Glomerular endothelial cell (primary cell): ENCODE data around the gene PACRGL. TPM values are rescaled to one million over a fixed set of nuclear protein-coding genes. Genes with fewer than 3 reads are reported as not detected.

ENCODE experiments used
- DNase-seq: peaks from one replicate; pipeline ENCODE4 v3.0.0-alpha.2; 2011; ENCODE audit warnings: low read depth, low spot score; ENCODE audit errors: extremely low read depth
- total RNA-seq: library from RNA; depleted of rRNA; stranded (reverse); fragments of >200 nt; gene quantifications from 2 replicates; pipeline ENCODE4 v1.2.3, GENCODE V29; 2015

The PACRGL gene
- 11.5 and 18.4 TPM in 2 replicates for total RNA-seq

DNA sequence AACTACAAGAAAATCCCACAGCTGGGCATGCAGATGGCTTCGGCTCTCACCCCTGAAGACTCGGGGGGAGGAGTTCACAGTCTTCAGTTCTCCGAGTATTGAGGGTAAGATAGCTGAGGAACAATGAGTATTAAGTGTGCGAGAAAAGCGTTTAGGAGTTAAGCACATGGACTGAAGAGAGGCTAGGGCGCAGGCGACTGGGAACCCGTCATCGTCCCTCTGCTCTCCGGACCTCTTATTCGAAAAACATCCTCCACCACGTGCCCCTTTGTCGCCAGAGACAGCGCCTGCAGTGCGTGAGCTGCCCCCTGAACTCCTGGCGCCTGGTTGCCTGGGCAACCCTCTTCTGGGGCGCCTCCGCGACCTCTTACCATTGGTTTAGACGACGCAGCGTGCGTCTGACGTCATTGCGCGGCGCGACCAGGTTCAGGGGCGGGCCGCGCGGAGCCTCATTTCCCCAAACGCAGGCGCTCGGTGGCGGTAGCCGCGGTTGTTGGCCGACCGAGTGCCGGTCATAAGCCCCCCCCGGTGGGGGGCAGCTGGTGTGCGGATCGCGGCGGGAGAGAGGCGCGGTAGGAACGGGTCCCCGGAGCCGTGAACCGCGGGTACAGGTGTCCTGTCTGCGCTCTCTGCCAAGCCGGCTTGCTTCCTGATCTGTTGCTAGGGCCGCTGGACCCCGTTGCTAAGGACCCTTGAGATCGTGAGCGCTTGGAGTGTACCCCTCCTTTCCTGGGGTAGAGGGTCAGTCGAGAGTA, at the start of gene PACRGL:
Gene PACRGL (plus strand): TSS at position 452 of the 755 bp plus-strand sequence. CDS start 4,024 bp downstream, outside the sequence.
- peak; percentile 73 for DNase-seq

DNA sequence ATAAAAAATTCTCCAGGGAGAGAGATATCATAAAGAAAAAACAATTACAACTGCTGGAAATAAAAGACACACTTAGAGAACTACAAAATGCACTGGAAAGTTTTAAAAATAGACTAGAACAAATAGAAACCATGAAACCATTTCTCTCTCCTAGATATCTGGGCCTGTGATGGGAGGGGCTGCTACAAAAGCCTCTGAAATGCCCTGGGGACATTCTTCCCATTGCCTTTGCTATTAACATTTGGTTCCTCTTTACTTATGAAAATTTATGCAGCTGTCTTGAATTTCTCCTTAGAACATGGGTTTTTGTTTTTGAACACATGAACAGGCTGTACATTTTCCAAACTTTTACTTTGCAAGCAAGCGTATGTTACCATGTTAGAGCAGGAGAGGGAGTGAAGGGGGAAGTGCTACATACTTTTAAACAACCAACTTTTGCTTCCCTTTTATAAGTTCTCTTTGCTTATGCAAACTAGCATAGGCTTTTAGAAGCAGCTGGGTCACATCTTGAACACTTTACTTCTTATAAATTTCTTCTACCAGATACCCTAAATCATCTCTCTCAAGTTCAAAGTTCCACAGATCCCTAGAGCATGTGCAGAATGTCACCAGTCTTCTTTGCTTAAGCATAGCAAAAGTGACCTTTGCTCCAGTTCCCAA, 47.9 kb upstream of the PACRGL start:
- DNase-seq: no peak

DNA sequence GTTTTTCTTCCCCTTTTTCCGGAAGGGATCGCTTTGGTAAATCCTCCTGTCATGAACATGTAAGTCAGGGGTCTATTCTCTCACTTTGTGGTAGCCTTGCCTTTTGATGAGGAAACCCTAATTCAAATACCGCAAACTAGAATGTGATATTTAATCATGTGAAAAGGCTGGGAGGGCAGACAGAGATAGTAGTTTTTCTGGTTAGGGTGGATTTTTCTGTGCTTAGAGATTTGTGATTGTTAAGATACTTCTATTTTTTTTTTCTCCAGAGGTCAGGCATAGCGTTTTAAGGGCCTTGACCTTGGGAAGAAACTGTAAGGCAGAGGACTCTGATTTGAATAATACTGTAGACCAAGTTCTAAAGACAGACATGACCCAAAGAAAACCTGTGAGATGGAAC, 41.8 kb upstream of the PACRGL start:
- no peak for DNase-seq

DNA sequence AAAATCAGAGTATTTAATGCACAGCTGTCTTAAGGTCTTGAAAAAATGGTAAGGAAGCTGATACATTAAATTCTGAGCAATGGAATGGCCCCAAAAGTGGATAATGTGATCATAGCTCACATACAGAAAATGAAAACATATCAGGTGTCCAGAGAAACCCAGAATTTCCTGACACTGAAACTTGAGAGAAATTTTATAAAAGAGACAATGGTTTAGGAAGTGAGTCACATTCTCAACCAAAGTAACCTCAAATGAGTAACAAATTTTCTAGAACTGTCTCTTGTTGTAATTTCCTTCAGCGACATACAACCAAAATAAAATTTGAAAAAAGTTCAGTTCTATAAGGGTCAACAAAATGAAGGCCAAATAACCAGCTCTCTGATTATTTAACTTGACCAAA, 37.4 kb upstream of the PACRGL start:
- DNase-seq: peak; percentile 68

DNA sequence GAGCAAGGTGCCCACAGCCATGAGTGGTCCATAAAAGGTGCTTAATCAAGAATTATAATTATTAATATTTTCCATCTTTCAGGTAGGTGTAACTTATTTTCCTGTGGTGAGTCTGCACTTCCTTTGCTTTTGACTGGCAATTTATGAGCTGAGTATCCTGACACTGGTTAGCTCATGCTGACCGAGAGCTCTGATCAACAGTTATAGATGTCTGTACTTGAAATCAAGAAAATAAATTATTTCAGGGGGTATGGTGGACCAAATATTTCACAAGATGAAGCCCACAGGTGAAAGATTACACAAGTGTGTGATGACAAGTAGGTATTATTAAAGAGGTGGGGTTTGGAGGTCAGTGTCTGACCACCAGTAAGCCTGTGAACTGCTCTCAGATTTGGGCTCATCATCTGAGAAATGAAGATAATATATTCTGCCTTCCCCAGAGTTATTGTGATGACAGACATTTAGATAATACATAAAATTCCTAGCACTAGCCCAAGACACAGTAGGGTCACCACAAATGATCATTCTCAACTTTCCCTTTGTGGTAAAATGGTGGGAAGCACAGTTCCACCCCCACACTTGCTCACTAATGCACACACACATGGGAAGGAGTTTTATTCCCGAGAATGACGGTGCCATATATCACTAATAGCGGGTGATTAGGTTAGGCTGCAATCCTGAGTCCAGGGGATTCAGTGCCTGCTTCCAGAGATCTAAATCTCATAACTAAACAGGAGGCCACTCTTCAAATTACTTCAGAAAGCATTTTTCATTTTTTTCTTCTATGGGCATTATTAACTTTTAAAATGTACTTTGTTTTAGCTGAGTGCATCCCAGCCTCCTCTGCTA, 34.0 kb upstream of the PACRGL start:
- DNase-seq: no peak

DNA sequence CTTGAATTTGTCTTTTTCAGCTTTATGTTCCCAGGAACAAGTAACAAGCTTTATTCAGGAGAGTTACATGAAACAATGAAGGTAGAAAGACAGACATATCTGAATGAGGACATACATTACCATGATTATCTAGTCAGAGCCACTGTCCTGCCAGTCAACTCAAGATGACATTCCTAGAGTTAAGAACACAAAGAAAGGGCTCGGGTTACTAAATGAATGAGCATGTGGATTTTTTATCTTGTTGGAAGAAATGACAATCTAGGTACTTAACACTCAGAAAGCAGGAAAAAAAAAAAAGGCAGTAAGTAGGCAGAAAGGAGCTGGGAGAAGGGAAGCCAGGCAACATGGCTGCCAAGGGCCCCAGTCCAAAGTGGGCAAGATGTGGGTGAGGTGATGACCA, 28.0 kb upstream of the PACRGL start:
- DNase-seq: no peak

DNA sequence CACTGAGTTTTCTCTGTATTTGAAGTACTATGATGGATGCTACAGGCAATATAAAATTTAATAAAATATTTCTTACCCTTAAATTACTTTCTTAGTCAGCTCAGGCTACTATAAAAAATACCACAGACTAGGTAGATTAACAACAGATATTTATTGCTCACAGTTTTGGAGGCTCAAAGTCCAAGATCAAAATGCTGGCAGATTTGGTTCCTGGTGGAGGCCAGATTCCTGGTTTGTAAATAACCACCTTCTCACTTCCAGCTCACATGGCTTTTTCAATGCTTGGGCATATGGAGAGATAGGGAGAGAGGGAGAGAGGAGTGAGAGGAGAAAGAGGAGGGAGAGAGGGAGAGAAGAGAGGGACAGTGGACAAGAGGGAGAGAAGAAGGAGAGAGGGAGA, 24.5 kb upstream of the PACRGL start:
- no peak for DNase-seq

DNA sequence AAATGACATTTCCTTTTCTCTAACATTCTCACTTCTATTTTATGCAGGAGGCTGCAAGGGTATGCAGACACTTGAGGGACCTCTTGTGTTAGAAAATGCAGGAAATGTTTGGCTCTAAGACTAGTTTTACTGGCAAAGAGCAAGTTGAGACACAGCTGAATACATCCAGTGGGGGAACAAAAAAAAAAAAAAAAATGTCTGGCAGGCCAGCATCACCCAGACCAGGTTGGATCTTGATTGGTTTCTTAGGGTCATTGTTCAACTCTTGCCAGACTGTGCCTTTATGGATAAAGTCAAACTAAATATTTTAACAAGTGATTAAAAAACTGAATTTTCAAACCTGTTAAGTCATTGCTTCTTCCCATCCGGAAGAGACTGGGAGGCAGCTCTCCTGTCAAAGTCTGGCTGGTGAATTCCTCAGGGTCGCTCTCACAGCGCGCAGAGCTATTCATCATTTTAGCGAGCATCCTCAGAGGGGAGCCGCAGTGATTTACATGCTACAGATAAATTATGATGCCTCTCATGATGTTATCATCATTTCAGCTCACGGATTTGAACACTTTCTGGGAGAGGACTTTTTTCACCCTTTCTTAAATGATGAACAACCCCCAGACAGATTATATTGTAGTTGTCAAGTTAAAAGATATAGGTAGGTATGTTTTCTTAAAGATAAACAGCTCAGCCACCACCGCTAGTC, 23.6 kb upstream of the PACRGL start:
- no peak for DNase-seq

DNA sequence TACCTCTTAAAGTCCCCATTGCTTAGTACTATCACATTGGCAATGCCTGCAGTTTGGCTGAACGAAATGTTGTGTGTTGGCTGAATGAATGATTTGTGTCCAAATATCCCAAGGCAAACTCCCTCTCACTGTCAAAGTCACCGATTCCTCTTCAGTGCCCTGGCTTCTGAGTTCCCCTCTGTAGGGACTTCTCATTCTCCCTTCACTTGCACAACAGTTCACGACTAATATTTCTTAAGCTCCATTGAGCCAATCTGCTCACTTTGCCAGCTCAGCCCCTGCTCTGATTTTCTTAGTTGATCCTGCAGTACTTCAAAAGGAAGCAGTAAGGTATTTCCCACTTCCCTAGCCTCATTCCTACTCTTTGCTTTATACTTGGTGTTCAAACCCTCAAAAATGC, 21.9 kb upstream of the PACRGL start:
- DNase-seq: no peak

DNA sequence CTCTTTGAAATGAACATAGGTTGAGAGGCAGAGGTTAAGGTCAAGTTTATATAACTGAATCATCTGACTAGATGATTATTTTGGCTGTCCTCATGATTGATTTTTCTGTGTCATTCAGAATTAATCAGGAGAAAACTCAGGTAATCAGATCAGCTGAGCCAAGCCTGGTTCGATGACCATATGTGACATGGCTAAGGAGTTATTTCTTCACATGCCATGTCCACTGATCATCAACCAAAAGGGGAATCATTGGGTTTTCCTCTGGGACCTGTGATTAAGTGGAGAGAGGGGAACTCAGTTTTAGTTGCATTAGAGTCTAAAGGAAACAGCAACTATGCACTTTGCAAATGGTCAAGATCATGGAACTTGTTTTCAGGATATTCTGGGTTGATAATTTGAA, 20.3 kb upstream of the PACRGL start:
- no peak for DNase-seq

DNA sequence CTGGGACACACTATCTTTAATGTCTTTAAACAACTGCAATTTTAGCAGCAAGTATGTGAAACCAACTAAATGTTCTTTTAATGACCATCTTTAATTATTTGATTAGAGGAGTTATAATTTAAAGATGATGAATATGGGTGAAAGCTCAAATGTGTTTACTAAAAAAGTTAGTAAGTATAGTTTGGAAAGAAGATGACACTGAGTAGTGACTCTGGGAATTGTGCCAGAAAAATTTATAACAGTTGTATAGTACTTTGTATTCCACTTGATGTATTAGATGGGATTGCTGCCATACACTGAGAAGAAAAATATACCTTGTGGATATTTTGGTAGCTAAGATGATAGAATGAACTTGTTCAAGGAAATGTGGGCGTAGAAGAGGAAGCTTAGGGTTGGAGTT, 19.5 kb upstream of the PACRGL start:
- no peak for DNase-seq

DNA sequence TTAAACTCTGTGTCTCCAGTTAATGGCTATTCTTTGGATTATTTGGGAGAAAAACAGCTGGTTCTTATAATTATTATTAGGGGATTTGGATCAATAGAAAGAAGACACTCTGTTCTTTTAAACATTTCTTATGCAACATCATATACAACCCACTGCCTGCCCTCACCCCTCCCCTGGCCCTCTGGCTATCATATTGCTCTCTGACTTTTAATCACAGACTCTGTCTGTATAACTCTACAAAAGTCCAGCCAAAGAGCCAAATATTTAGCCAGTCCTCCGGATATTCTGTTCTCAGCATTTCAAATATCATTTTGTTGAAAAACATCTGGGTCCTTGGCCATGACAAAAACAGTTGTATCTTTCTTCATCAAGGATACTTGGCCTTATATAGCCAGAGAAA, 19.0 kb upstream of the PACRGL start:
- DNase-seq: no peak

DNA sequence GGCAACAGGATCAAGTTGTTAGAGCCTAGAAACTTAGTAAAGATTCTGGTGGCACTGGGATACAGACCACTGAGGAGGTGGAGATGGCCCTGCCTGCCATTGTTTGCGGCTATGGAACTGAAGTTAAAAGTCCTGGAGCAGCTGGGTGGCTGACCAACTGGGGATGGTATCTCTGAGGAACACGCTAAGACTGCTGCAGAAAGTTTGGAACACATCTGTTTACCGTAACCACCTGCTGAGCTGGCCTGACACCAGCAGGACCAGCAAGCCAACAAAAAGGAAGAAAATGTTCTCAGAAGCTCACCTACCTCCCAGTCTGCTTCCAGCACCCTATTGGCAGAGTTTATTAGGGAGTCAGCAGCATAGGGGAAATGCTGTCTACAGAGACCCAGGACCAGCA, 17.4 kb upstream of the PACRGL start:
- DNase-seq: no peak

DNA sequence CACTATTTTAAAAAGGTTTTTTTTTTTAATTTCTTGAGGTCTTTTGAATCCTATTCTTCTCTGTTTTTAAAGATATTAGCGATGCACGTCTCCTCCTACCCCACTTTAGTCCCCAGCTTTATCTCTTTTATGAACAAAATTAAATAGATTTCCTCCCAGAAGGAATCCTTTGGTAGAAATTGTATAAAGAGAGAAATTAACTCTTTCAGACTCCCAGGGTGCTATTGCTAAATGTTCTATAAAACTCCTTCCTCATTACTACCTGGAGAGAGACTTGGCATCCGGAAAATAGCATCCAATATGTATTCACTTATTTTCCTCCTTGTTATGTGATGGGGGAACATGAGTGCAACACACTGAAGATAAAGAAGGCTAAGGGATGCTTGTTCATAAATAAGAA, 16.5 kb upstream of the PACRGL start:
- DNase-seq: no peak

DNA sequence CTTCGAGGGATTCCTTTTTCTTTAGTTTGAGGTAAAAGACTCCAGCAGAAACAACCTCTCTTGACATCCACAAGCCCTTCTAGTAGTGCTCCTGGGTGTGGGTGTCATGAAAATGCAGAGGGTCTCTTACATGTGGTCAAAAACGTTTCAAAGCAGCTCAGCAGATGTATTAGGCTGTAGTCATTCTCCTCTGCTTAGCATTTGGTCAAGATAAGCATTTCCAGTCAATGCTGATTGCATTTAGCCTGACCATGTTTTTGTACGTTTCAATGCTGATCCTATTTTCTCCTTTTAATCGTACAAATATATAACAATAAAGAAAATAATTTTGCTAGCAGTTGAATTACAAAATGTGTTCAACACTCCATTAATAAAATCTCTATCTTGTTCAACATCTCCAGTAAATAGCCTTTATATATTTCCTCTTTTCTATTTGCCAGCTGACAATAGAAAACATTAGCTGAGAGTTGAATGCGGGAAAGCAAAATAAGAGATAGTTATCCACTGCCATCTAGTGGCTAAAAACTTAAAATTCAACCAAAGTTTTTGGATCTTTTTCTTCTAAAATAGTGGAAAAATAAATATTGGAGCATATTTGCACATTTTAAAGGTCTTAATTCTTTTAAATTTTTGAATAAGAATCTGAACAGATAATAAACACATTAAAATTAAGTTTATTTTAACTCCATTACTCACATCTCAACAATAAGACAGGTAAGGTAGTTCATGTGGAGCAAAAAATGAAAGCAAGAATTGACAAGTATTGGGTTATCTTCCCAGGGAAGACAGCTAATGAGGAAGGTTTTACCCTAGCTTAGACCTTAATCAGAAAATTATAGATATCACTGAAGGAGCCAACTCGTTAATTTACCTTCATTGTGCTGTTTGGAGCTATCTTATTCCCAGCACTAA, 15.2 kb upstream of the PACRGL start:
- no peak for DNase-seq

DNA sequence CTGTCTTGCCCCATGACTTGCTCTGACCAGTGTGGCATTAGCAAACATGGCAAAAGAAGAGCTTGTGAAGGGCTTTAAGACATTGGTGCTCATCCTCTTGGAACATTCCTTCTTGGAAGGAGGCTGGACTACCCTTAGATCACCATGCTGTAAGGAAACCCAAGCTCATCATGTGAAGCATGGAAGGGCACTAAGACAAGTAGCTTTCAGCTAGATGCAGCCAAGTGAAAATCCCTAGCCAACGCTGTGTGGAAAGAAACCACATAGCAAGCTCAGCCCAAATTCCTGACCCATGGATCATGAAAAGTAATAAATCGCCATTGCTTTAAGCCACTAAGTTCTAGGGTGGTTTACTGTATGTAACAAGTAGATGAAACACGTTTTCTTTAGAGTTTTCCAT, 12.4 kb upstream of the PACRGL start:
- DNase-seq: no peak

DNA sequence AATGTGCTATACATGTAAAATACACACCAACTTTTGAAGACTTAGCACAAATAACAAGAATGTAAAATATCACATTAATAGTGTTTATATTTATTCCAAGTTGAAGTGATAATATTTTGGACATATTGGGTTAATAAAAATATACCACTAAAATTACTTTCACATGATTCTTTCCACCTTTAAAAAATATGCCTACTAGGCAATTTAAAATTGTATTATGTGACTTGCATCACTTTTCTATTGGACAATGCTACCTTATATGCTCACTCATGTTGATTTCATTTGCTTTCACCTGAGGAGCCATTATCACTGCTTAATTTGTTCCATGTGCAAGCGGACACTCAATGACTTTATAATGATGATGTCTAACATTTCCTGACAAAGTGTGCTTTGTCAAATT, 3.4 kb upstream of the PACRGL start:
- DNase-seq: no peak

DNA sequence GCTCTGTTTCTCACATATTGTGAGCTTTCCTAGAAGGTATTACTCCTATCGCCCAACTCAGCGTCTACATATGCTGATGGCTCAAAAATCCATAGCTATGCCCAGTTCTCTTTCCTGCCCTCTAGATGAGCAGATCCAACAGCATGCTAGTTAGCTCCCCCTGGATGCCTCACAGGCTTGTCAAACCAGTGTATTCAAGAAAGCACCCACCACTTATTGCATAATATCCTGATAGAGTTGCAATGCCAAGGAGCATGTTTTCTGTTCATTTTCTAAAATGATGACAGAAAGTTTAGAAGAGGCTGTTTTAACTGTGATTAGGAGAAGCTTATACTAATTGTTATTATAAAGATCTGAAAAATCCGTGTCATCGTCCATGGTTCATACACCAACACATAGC, 1.9 kb upstream of the PACRGL start:
- no peak for DNase-seq

DNA sequence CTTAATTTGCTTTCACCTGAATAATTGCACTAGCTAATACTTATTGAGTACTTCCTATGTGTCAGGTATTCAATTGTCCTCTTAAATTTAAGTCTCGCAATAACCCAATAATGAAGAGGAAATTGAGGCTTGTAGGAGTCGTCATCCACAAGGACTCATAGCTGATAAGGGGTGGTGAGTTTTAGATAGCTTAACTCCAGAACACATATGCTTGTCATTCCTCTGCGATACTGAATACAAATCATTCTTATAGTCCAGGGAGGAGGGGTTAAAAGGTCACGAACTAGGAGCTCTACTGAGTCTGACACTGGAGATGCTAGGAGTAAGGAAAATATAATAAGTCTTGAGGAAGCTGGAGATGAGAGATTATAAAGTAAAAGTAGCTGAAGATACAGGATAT, 1.4 kb upstream of the PACRGL start:
- no peak for DNase-seq

DNA sequence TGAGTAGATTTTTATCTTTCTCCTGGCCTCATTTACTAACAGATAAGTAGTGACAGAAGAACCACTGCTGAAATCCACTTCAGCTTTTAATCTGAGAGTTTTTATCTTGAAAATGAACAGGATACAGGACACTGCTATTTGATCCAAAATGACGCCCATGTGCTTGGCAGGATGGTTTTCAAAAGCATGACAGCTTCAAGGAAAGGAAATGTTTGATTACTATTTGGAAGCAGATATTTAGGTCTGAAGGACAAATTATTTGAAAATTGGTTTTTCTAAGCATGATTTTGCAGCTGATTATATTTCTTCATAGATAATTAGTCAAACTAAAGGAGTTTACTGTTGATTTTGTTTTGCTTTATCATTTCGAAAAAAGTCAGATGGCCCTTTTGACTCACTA, 11.1 kb downstream of the PACRGL start:
- no peak for DNase-seq
